ENCODE results near the gene SLC45A2.

DNA sequence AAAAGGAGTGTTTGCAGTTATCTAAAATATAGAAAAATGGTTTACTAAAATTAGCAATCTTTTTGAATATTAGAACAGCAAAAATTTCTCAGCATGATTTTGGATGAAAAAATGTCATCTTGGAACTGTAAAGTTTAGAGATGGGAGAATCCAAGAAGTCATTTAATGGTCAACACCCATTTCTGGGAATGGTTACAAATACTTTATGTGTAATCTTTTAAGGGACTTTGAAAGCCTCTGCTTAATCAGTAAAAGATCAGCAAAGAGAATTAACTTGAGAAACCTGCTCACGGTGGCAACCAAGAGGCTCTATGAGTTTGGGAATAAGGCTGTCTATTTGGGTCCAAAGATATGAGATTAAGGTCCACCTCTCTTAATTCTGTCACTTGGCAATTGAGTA, 45.6 kb upstream of the SLC45A2 start:
- TF ChIP-seq, protein P1, sequence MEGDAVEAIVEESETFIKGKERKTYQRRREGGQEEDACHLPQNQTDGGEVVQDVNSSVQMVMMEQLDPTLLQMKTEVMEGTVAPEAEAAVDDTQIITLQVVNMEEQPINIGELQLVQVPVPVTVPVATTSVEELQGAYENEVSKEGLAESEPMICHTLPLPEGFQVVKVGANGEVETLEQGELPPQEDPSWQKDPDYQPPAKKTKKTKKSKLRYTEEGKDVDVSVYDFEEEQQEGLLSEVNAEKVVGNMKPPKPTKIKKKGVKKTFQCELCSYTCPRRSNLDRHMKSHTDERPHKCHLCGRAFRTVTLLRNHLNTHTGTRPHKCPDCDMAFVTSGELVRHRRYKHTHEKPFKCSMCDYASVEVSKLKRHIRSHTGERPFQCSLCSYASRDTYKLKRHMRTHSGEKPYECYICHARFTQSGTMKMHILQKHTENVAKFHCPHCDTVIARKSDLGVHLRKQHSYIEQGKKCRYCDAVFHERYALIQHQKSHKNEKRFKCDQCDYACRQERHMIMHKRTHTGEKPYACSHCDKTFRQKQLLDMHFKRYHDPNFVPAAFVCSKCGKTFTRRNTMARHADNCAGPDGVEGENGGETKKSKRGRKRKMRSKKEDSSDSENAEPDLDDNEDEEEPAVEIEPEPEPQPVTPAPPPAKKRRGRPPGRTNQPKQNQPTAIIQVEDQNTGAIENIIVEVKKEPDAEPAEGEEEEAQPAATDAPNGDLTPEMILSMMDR (IDR thresholded peaks at IDR 0.05): no peak
- no peak for TF ChIP-seq POLR2A (IDR thresholded peaks at IDR 0.05)

All from breast epithelium (tissue), 3 donors.